Urinary bladder (tissue), 4 donors: ENCODE results near the gene SLFN12L. TPM values are rescaled to one million over a fixed set of nuclear protein-coding genes. Genes with fewer than 3 reads are reported as not detected.

Experiments
- DNase-seq: peaks from one replicate; pipeline ENCODE4 v3.0.0-alpha.2; 2015; ENCODE audit errors: extremely low spot score
- H3K27ac ChIP-seq: one replicate; pipeline ENCODE4 v1.5.1; 2013; ENCODE audit warnings: low read depth, mild to moderate bottlenecking, moderate library complexity
- H3K36me3 ChIP-seq: one replicate; pipeline ENCODE4 v1.6.1; 2013; ENCODE audit warnings: mild to moderate bottlenecking, moderate library complexity; ENCODE audit not compliant: insufficient read depth
- H3K4me1 ChIP-seq: one replicate; pipeline ENCODE4 v1.6.1; 2013; ENCODE audit warnings: mild to moderate bottlenecking, moderate library complexity; ENCODE audit not compliant: insufficient read depth
- H3K4me3 ChIP-seq: one replicate; pipeline ENCODE4 v1.5.1; 2013; ENCODE audit warnings: low read depth, low read length
- WGBS: extraction: QIAGEN DNeasy Blood & Tissue Kit; methylation state at CpG from one replicate; pipeline ENCODE4 v1.1.7; 2013; 5-methylcytosine and 5-hydroxymethylcytosine counted together
- polyA plus RNA-seq: library from polyadenylated mRNA; stranded (reverse); fragments of 200-250 nt; gene quantifications from one replicate; pipeline ENCODE4 v1.2.3, GENCODE V29; 2013
- small RNA-seq: library from RNA; depleted of rRNA; stranded (forward); fragments of <200 nt; gene quantifications from one replicate; pipeline ENCODE3, GENCODE V24; 2014
- total RNA-seq: library from RNA; depleted of rRNA; stranded (reverse); fragments of >200 nt; gene quantifications from one replicate; pipeline ENCODE4 v1.2.3, GENCODE V29; 2014
- donor health status: healthy with polysubstance abuse.
- donor health status: healthy.

The SLFN12L gene
- total and polyA plus RNA-seq, 2 donors: 0.30 to 3.6 TPM

DNA sequence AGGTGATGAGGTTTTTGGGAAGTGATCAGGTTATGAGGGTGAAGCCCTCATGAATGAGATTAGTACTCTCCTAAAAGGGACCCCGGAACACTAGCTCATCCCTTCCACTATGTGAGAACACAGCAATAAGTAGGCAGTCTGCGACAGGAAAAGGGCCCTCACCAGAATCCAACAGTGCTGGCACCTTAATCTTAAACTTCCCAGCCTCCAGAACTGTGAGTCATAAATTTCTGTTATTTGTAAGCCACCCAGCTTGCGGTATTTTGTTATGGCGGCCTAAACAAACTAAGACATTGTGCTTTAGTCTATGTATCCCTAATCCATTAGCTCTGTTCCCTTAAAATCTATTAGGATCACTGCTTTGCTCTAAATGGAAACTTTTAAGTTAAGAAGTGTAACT lies 113.7 kb downstream of the SLFN12L start:
- DNase-seq: no peak
- no peak overlapping the region for H3K27ac ChIP-seq
- WGBS: 90% methylated on average over 4 of the region's 4 CpGs

More for the DNA sequence above, 113.7 kb downstream of the SLFN12L start:
- H3K4me3 ChIP-seq: no peak overlapping the region
- peaks cover 2% of the 10 kb centered on the region for H3K36me3 ChIP-seq
- H3K4me1 ChIP-seq: no peaks in the 10 kb centered on the region

Small RNA genes within 50 kb of the gene (small RNA-seq; reads per million reads assigned to genes)
- gene AC015911.1: not detected
- 25.8 reads per million, percentile 96 among the genes with 10 or more reads in this experiment for gene SNORD7

Other genes with a start within 250 kb of the SLFN12L start
- 47.3 TPM for gene SLFN11, start 164.1 kb downstream of the SLFN12L start, total RNA-seq
- gene SLFN11, start 164.1 kb downstream of the SLFN12L start, polyA plus RNA-seq: 6.7 TPM
- 35.3 TPM for gene SLFN12, start 105.2 kb downstream of the SLFN12L start, total RNA-seq
- gene SLFN12, start 105.2 kb downstream of the SLFN12L start, polyA plus RNA-seq: 1.7 TPM
- 9.5 TPM for gene SLFN13, start 88.9 kb downstream of the SLFN12L start, total RNA-seq
- gene SLFN13, start 88.9 kb downstream of the SLFN12L start, polyA plus RNA-seq: 2.1 TPM
- 0.48 TPM for gene SLFN14, start 23.1 kb upstream of the SLFN12L start, total RNA-seq
- not detected for gene SLFN14, start 23.1 kb upstream of the SLFN12L start, polyA plus RNA-seq
- gene PEX12, start 40.9 kb upstream of the SLFN12L start, total RNA-seq: 5.8 TPM
- gene PEX12, start 40.9 kb upstream of the SLFN12L start, polyA plus RNA-seq: 6.3 TPM
- gene AP2B1, start 49.6 kb upstream of the SLFN12L start, total RNA-seq: 69.7 TPM
- 60.5 TPM for gene AP2B1, start 49.6 kb upstream of the SLFN12L start, polyA plus RNA-seq
- 0.69 TPM for gene RASL10B, start 194.0 kb upstream of the SLFN12L start, total RNA-seq
- 3.0 TPM for gene RASL10B, start 194.0 kb upstream of the SLFN12L start, polyA plus RNA-seq
- gene GAS2L2, start 215.6 kb upstream of the SLFN12L start, total RNA-seq: not detected
- 0.09 TPM for gene GAS2L2, start 215.6 kb upstream of the SLFN12L start, polyA plus RNA-seq
- not detected for gene C17orf50, start 223.2 kb upstream of the SLFN12L start, total RNA-seq
- gene C17orf50, start 223.2 kb upstream of the SLFN12L start, polyA plus RNA-seq: not detected